MCF 10A (cell line): Measurements from ENCODE around the gene KCNC3. TPM values are rescaled to one million over a fixed set of nuclear protein-coding genes. Genes with fewer than 3 reads are reported as not detected.

ENCODE experiments used
- BruUV-seq: library from RNA; stranded (reverse); fragments of 400-500 nt; replicated peaks from 2 replicates; lab custom pipeline; 2021; lab: Mats Ljungman, UMichigan
- CTCF ChIA-PET: fragments of 300-600 bp; sonication (Branson Sonifier 250); formaldehyde crosslinking; extraction: SDS; loops from one replicate; lab custom pipeline; 2021; ENCODE audit warnings: antibody characterized with exemption, inconsistent platforms; lab: Yijun Ruan, JAX
- POLR2A ChIA-PET: fragments of 300-600, 350-650 bp; sonication (Branson Sonifier 250); formaldehyde crosslinking; extraction: SDS; loops from one replicate; lab custom pipeline; 2020; ENCODE audit warnings: antibody characterized with exemption, inconsistent platforms; lab: Yijun Ruan, JAX
- DNase-seq: peaks from one replicate; pipeline ENCODE4 v3.0.0-alpha.2; 2018; ENCODE audit not compliant: unreplicated experiment
- H3K27ac Mint-ChIP-seq: one replicate; pipeline ENCODE4 v1.8.0; 2022; ENCODE audit warnings: mild to moderate bottlenecking, low read depth, mixed read lengths; ENCODE audit not compliant: unreplicated experiment
- H3K27me3 Mint-ChIP-seq: one replicate; pipeline ENCODE4 v1.8.0; 2022; ENCODE audit warnings: mixed read lengths; ENCODE audit not compliant: insufficient read depth, unreplicated experiment
- H3K36me3 Mint-ChIP-seq: one replicate; pipeline ENCODE4 v1.8.0; 2022; ENCODE audit warnings: mild to moderate bottlenecking, moderate library complexity, mixed read lengths; ENCODE audit not compliant: insufficient read depth, unreplicated experiment
- H3K4me1 Mint-ChIP-seq: one replicate; pipeline ENCODE4 v1.8.0; 2022; ENCODE audit warnings: mixed read lengths; ENCODE audit not compliant: insufficient read depth, unreplicated experiment
- H3K4me3 Mint-ChIP-seq: one replicate; pipeline ENCODE4 v1.8.0; 2022; ENCODE audit warnings: mild to moderate bottlenecking, moderate library complexity, mixed read lengths; ENCODE audit not compliant: unreplicated experiment
- H3K9me3 Mint-ChIP-seq: one replicate; pipeline ENCODE4 v1.8.0; 2022; ENCODE audit warnings: mixed read lengths; ENCODE audit not compliant: unreplicated experiment
- intact Hi-C: fragments of 100-400 bp; cut with micrococcal nuclease; formaldehyde crosslinking; loops from 2 replicates; pipeline ENCODE4 v1.14.1; 2022
- total RNA-seq: library from RNA; stranded (reverse); gene quantifications from 2 replicates; pipeline ENCODE4 v1.2.3, GENCODE V29; 2022
- TF ChIP-seq, protein P1 (sequence below): fragments of 200-600 bp; IDR thresholded peaks from one replicate; pipeline ENCODE4 v1.8.0; 2022; ENCODE audit warnings: antibody characterized with exemption, mild to moderate bottlenecking; ENCODE audit not compliant: unreplicated experiment

The KCNC3 gene
- total RNA-seq, 1 experiment from 2014 or later = not detected

- Mint-ChIP-seq H3K36me3 (peaks cover 4% of the 10 kb centered on the region), H3K27ac (no peak overlapping the region), H3K4me3 (no peak overlapping the region), H3K9me3 (peaks cover 52% of the 10 kb centered on the region), H3K4me1 (no peaks in the 10 kb centered on the region), H3K27me3 (no peaks in the 10 kb centered on the region)
- CTCF ChIA-PET = no interaction called here
- BruUV-seq = no TSS peak
- TF ChIP-seq, protein P1, sequence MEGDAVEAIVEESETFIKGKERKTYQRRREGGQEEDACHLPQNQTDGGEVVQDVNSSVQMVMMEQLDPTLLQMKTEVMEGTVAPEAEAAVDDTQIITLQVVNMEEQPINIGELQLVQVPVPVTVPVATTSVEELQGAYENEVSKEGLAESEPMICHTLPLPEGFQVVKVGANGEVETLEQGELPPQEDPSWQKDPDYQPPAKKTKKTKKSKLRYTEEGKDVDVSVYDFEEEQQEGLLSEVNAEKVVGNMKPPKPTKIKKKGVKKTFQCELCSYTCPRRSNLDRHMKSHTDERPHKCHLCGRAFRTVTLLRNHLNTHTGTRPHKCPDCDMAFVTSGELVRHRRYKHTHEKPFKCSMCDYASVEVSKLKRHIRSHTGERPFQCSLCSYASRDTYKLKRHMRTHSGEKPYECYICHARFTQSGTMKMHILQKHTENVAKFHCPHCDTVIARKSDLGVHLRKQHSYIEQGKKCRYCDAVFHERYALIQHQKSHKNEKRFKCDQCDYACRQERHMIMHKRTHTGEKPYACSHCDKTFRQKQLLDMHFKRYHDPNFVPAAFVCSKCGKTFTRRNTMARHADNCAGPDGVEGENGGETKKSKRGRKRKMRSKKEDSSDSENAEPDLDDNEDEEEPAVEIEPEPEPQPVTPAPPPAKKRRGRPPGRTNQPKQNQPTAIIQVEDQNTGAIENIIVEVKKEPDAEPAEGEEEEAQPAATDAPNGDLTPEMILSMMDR = no peak
- POLR2A ChIA-PET = no interaction called here
- intact Hi-C loops = no loop called here
- DNase-seq = no peak
Observed at GRCh38 chr19:50285833-50286232, 43.3 kb downstream of the KCNC3 start.

- BruUV-seq = no TSS peak
- Mint-ChIP-seq H3K4me3 (no peak overlapping the region), H3K4me1 (no peaks in the 10 kb centered on the region), H3K27ac (no peak overlapping the region), H3K9me3 (peaks cover 31% of the 10 kb centered on the region), H3K36me3 (peaks cover 4% of the 10 kb centered on the region), H3K27me3 (no peaks in the 10 kb centered on the region)
- ChIA-PET CTCF (no interaction called here), POLR2A (no interaction called here)
- TF ChIP-seq, protein P1 = no peak
- DNase-seq = no peak
- intact Hi-C loops = no loop called here
Observed at GRCh38 chr19:50281491-50281890, 47.7 kb downstream of the KCNC3 start.

- TF ChIP-seq, protein P1 = no peak
- H3K27ac Mint-ChIP-seq = no peak overlapping the region
- no peaks in the 10 kb centered on the region for H3K4me1 Mint-ChIP-seq
Observed at GRCh38 chr19:50280983-50281382, 48.2 kb downstream of the KCNC3 start.

GRCh38 chr19:50280074-50280473, 49.1 kb downstream of the KCNC3 start:
- DNase-seq = no peak
- no TSS peak for BruUV-seq
- no peak overlapping the region for H3K4me3 Mint-ChIP-seq
- TF ChIP-seq, protein P1 = no peak
- no peaks in the 10 kb centered on the region for H3K27me3 Mint-ChIP-seq
- POLR2A ChIA-PET = interaction anchor here (0.6 kb wide), 1 partner anchor 197 kb away, joined by 3 read pairs; no protein-coding TSS in a partner anchor
- peaks cover 19% of the 10 kb centered on the region for H3K9me3 Mint-ChIP-seq
- CTCF ChIA-PET = interaction anchor here (0.9 kb wide), 1 partner anchor 348 kb away, joined by 3 read pairs; no protein-coding TSS in a partner anchor
- intact Hi-C loops = no loop called here
- no peak overlapping the region for H3K27ac Mint-ChIP-seq
- peaks cover 4% of the 10 kb centered on the region for H3K36me3 Mint-ChIP-seq
- H3K4me1 Mint-ChIP-seq = no peaks in the 10 kb centered on the region

More at GRCh38 chr19:50280983-50281382, 48.2 kb downstream of the KCNC3 start:
- ChIA-PET POLR2A (no interaction called here), CTCF (interaction anchor here (0.9 kb wide), 1 partner anchor 347 kb away, joined by 3 read pairs; no protein-coding TSS in a partner anchor)
- no TSS peak for BruUV-seq
- peaks cover 4% of the 10 kb centered on the region for H3K36me3 Mint-ChIP-seq
- intact Hi-C loops = no loop called here
- no peaks in the 10 kb centered on the region for H3K27me3 Mint-ChIP-seq
- no peak overlapping the region for H3K4me3 Mint-ChIP-seq
- peaks cover 26% of the 10 kb centered on the region for H3K9me3 Mint-ChIP-seq
- no peak for DNase-seq
